Activated CD4-positive, alpha-beta T cell treated with anti-CD3 and anti-CD28 coated beads for 36 hours (primary cell): ENCODE data around the gene STARD9. TPM values are rescaled to one million over a fixed set of nuclear protein-coding genes. Genes with fewer than 3 reads are reported as not detected.

ENCODE experiments used
- ATAC-seq: fragments of 200-7000 bp; cut with Tn5 transposase; one replicate; pipeline ENCODE4 v1.10.0; 2021; ENCODE audit warnings: mild to moderate bottlenecking, moderate library complexity
- CTCF ChIA-PET: fragments of 350-600 bp; sonication (Branson Sonifier 250); formaldehyde crosslinking; loops from one replicate; lab custom pipeline; 2021; ENCODE audit warnings: antibody characterized with exemption; lab: Charles Lee
- POLR2A ChIA-PET: fragments of 350-600 bp; sonication (Branson Sonifier 250); formaldehyde crosslinking; loops from one replicate; lab custom pipeline; 2021; ENCODE audit warnings: antibody characterized with exemption, inconsistent platforms; lab: Charles Lee
- DNase-seq: peaks from one replicate; pipeline ENCODE4 v3.0.0-alpha.2; 2020
- H3K27ac Mint-ChIP-seq: one replicate; pipeline ENCODE4 v1.8.0; 2021; ENCODE audit warnings: mixed read lengths
- H3K27me3 Mint-ChIP-seq: one replicate; pipeline ENCODE4 v1.8.0; 2021; ENCODE audit warnings: mixed read lengths
- H3K36me3 Mint-ChIP-seq: one replicate; pipeline ENCODE4 v1.8.0; 2021; ENCODE audit warnings: low read depth, mixed read lengths
- H3K4me1 Mint-ChIP-seq: one replicate; pipeline ENCODE4 v1.8.0; 2021; ENCODE audit warnings: mixed read lengths
- H3K4me3 Mint-ChIP-seq: one replicate; pipeline ENCODE4 v1.8.0; 2021; ENCODE audit warnings: mild to moderate bottlenecking, moderate library complexity, mixed read lengths
- H3K9me3 Mint-ChIP-seq: one replicate; pipeline ENCODE4 v1.8.0; 2021; ENCODE audit warnings: low read depth, mixed read lengths
- intact Hi-C, 2 experiments: fragments of 100-400 bp; cut with DNase I in 1 of 2; cut with micrococcal nuclease in 1 of 2; formaldehyde crosslinking; loops; one replicate each; pipeline versions ENCODE4 v1.14.2 to v1.15.1; 2022 to 2024; cut with DNase I, micrococcal nuclease
- total RNA-seq, 2 experiments: library from RNA; stranded (reverse); gene quantifications; one replicate each; pipeline ENCODE4 v1.2.3, GENCODE V29; 2021

Gene STARD9
- total RNA-seq, 2 experiments from 2014 or later = 4.0 to 4.1 TPM

DNA sequence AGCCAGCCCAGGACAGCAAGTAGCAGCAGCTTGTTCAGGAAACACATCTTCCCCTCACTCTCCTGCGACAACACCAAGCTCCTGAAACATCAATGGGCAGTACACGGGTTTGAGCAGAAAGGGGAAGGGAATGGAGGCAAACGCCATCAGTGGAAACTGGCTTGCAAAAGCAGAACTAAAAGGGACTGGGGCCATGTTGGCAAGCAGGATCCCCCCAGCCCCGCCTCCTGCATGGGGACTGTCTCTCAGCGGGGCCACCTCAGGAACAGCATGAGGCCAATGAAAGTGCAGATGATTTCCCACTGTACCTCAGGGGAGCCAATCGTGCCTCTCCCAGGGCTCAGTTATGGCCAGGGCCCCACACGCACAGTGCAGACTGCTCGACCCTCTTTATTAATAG is 154.7 kb downstream of the STARD9 start:
- no peak overlapping the region for H3K4me3 Mint-ChIP-seq
- ChIA-PET POLR2A (no interaction called here), CTCF (no interaction called here)
- ATAC-seq (no peak), DNase-seq (no peak)
- H3K36me3 Mint-ChIP-seq = peaks cover 46% of the 10 kb centered on the region
- H3K9me3 Mint-ChIP-seq = no peaks in the 10 kb centered on the region
- intact Hi-C loops = no loop called here
- H3K4me1 Mint-ChIP-seq = peaks cover 3% of the 10 kb centered on the region
- H3K27me3 Mint-ChIP-seq = no peaks in the 10 kb centered on the region
- H3K27ac Mint-ChIP-seq = no peak overlapping the region

DNA sequence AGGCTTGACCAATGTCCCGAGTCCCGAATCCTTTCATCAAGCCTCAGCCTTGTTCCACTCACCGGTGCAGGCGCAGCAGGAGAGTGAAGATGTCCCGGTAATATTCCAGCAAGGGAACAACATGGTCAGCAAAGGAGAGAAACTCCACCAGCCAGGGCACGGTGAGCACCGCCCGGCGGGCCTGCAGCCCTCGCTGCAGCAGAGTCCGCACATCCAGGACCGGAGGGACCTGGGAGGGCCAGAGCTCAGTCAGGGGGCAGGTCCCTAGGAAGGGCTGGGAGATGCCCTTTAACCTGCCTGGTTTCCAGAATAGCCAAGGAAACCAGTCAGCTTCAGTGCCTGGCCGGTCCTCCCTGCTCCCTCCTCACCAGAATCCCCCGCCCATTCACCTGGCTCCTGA is 155.1 kb downstream of the STARD9 start:
- CTCF ChIA-PET = interaction anchor here (1.2 kb wide), 2 partner anchors 196 to 259 kb away, joined by 3 read pairs; no protein-coding TSS in a partner anchor
- DNase-seq (no peak), ATAC-seq (no peak)
- peaks cover 6% of the 10 kb centered on the region for H3K4me1 Mint-ChIP-seq
- intact Hi-C loops = no loop called here
- H3K36me3 Mint-ChIP-seq = peaks cover 42% of the 10 kb centered on the region
- no peaks in the 10 kb centered on the region for H3K9me3 Mint-ChIP-seq
- H3K4me3 Mint-ChIP-seq = no peak overlapping the region
- POLR2A ChIA-PET = no interaction called here
- no peak overlapping the region for H3K27ac Mint-ChIP-seq
- no peaks in the 10 kb centered on the region for H3K27me3 Mint-ChIP-seq

DNA sequence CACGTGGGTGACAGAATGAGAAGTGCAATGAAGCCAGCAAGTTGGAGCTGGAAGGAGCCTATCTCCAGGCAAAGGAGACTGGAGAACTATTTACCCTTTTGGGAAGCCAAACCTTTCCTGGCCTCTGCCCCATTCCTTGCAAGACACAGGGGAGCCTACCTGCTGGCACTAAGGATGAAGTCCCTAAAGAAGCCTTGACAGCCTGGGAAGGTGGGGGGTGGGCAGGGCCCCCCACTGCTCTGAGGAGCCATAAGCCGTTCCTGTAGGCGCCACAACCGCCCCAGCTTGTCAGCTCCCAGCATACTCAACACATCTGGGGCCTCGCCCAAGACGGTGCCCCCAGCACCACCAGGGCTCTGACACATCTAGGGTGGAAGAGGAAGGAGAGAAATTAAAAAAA is 156.1 kb downstream of the STARD9 start:
- Mint-ChIP-seq H3K27me3 (no peaks in the 10 kb centered on the region), H3K9me3 (no peaks in the 10 kb centered on the region), H3K36me3 (peaks cover 38% of the 10 kb centered on the region), H3K27ac (no peak overlapping the region), H3K4me3 (no peak overlapping the region), H3K4me1 (peaks cover 11% of the 10 kb centered on the region)
- ATAC-seq (no peak), DNase-seq (no peak)
- intact Hi-C loops = no loop called here
- ChIA-PET CTCF (interaction anchor here (1.2 kb wide), 2 partner anchors 195 to 260 kb away, joined by 3 read pairs; no protein-coding TSS in a partner anchor), POLR2A (no interaction called here)

DNA sequence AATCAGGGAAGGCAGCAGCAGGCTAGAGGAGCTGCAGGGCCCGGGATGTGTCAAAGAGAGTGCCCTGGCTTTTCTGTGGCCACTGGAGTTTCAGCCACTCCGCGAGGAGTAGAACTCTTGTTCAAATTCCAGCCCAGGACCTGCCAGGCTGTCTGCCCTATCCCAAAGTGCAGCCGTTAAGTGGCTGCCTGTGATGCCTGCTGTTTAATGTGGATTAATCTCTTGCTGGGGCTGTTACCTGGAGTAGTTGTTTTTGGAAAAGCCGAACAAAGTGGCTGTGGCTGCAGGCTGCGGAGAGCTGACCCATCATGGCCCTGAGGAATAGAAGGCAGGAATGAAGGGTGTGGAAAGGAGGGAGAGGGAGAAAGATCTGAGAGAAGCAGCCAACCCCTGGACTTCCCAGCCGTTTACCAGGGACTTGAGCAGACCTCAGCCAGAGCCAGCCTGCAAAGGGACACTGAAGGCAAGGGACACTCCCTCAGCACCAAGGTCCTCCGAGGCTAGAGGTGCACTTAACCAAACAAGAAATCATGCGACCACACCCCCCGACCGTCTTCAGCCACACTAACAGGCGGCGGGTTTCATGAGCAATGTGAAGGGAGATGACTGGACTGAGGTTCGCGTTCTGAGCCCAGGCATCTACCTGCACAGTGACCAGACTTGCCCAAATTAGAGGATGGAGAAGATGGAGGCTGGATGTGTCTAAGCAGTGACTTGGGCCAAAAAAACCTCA is 156.9 kb downstream of the STARD9 start:
- Mint-ChIP-seq H3K4me3 (no peak overlapping the region), H3K27ac (no peak overlapping the region), H3K27me3 (no peaks in the 10 kb centered on the region), H3K36me3 (peaks cover 33% of the 10 kb centered on the region), H3K4me1 (peaks cover 11% of the 10 kb centered on the region), H3K9me3 (no peaks in the 10 kb centered on the region)
- CTCF ChIA-PET = interaction anchor here (0.5 kb wide), 1 partner anchor 192 kb away, joined by 3 read pairs; no protein-coding TSS in a partner anchor
- DNase-seq (no peak), ATAC-seq (no peak)
- intact Hi-C loops = no loop called here
- POLR2A ChIA-PET = no interaction called here

DNA sequence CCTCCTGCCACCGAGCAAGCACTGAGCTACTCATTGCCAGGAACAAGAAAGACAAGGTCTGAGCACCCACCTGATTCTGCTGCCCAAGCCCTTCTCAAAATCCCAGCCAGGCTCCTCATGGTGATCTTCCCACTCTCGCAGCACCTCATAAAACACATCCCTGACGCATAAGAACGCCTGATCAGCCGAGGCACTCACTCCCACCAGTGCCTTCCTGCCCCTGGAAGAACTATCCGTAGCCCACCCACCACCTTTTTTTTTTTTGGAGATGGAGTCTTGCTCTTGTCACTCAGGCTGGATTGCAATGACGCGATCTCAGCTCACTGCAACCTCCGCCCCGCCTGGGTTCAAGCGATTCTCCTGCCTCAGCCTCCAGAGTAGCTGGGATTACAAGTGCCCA is 157.6 kb downstream of the STARD9 start:
- POLR2A ChIA-PET = no interaction called here
- no peak overlapping the region for H3K27ac Mint-ChIP-seq

DNA sequence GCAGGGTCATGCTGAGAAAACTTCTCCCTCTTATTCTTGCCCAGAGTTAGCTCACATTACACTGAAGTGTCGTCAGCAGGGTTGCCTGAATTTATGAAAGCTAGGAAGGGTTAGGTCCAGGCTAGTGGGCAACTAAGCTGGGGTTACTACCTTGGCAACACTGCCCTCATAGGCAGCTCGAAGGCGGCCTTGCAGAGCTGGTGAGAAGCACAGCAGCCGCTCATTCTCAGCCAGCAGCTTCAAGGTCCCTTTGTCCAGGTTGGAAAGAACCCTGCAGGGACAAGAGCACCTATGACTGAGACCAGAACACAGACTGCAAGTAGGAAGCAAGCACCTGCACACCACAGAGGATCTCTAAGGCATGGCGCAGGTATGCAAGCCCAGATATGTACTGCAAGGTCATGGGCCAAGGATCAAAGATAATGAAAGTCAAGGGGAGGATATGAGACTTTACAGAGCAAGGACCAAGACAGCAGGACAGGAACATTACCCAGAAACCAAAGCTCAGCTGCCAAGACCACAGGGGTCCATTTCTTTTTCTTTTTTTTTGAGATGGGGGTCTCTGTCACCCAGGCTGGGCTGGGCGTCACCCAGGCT is 158.8 kb downstream of the STARD9 start:
- no peak overlapping the region for H3K27ac Mint-ChIP-seq
- H3K4me3 Mint-ChIP-seq = no peak overlapping the region
- ChIA-PET CTCF (interaction anchor here (0.5 to 1.1 kb wide), 2 partner anchors 193 to 372 kb away, joined by 3 to 4 read pairs; partner anchors contain the start of gene UBR1), POLR2A (interaction anchor here (0.5 to 1.0 kb wide), 2 partner anchors 377 to 762 kb away, joined by 3 read pairs; partner anchors contain the start of gene EHD4)
- ATAC-seq (no peak), DNase-seq (no peak)
- peaks cover 16% of the 10 kb centered on the region for H3K4me1 Mint-ChIP-seq
- peaks cover 26% of the 10 kb centered on the region for H3K36me3 Mint-ChIP-seq
- H3K27me3 Mint-ChIP-seq = no peaks in the 10 kb centered on the region
- no peaks in the 10 kb centered on the region for H3K9me3 Mint-ChIP-seq
- intact Hi-C loops = no loop called here

More for the DNA sequence above, 157.6 kb downstream of the STARD9 start:
- Mint-ChIP-seq H3K36me3 (peaks cover 30% of the 10 kb centered on the region), H3K4me1 (peaks cover 16% of the 10 kb centered on the region), H3K4me3 (no peak overlapping the region), H3K9me3 (no peaks in the 10 kb centered on the region), H3K27me3 (no peaks in the 10 kb centered on the region)
- ATAC-seq (no peak), DNase-seq (no peak)
- CTCF ChIA-PET = no interaction called here
- intact Hi-C loops = no loop called here

DNA sequence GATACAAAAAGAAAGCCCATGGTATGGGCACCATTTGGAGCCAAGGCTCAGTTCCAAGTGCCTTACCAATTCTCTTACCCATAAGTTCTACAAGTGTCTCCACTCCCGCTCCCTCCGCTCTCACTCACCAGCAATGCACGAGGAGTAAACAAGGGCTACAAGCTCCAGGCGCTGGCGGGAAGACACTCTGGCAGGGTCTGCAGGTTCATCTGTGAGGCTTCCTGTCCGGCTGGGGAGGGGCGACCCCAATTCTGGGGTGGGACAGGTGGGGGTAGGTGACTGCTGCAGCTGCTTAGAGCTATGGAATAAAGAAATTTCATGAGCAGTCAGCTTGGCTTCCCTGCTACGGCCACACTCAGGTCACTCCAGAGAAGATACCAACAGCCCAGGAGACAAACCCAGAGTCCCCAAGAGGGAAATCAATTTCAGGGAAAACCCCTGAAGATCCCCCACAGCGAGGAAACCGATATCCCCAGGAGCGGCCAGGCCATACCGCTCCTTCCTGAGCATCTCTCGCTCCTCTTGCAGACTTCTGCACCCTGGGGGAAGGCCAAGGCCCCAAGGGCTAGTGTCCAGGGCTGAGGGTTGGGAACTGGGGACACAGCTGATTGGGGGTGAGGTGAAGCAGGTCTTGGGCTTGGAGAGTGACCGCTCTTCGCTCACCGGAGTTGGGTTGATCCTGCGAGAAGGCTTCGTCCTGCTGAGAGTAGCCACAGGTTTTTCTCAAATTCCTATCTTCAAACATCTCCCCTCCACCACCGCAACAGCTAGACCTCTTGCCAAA is 160.2 kb downstream of the STARD9 start:
- POLR2A ChIA-PET = interaction anchor here (1.0 kb wide), 1 partner anchor 763 kb away, joined by 3 read pairs; the partner anchor contains the start of gene EHD4
- peaks cover 16% of the 10 kb centered on the region for H3K4me1 Mint-ChIP-seq
- intact Hi-C loops = loop anchor here (2.0 to 5.0 kb wide), 3 partner anchors 158 to 449 kb away; partner anchors contain the start of genes CCNDBP1 (in 1 of the 2), STARD9 (in 1 of the 2) and ZNF106 (in 1 of the 2)
- peak overlapping the region; percentile 76 for H3K4me3 Mint-ChIP-seq
- peaks cover 19% of the 10 kb centered on the region for H3K36me3 Mint-ChIP-seq
- H3K27me3 Mint-ChIP-seq = no peaks in the 10 kb centered on the region
- H3K9me3 Mint-ChIP-seq = no peaks in the 10 kb centered on the region
- ATAC-seq (no peak), DNase-seq (no peak)
- peak overlapping the region; percentile 52 for H3K27ac Mint-ChIP-seq
- CTCF ChIA-PET = interaction anchor here (0.6 to 1.1 kb wide), 4 partner anchors 35 to 191 kb away, joined by 3 to 4 read pairs (median 3); no protein-coding TSS in a partner anchor

DNA sequence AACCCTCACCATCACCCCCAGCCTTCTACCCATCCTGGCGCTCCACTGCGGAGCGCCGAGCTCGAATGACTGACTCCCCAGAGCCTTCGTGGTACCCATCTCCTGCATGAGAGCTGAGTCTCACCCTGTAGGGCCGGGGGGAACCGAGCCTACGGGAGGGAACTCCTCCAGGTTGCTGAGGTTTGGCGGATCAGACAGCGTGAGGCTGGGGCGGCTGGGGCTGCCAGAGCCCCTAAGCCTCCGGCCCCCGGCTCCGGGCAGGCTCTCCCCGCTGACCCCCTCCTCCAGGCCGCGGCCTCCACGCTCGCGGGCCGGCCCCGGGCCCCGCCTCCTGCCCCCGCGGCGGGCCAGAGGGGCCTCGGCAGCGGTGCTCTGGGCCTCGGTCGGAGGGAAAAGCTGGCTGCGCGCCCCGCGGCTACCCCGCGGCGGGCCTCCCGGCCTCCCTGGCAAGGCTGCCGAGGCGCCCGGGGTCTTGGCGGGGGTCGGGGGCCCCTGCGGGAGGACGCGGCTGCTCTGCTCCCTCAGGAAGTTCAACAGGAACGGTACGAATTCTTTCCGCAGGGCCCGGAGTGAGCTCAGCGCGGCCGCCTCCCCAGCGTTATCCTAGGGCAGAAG is 160.9 kb downstream of the STARD9 start:
- peaks cover 19% of the 10 kb centered on the region for H3K36me3 Mint-ChIP-seq
- no peaks in the 10 kb centered on the region for H3K27me3 Mint-ChIP-seq
- ChIA-PET CTCF (interaction anchor here (0.6 kb wide), 2 partner anchors 35 to 39 kb away, joined by 3 read pairs; no protein-coding TSS in a partner anchor), POLR2A (interaction anchor here (0.6 kb wide), 1 partner anchor 181 kb away, joined by 3 read pairs; no protein-coding TSS in a partner anchor)
- peak; percentile 36 for DNase-seq
- peak; percentile 24 for ATAC-seq
- H3K4me1 Mint-ChIP-seq = peaks cover 16% of the 10 kb centered on the region
- peak overlapping the region; percentile 76 for H3K4me3 Mint-ChIP-seq
- no peaks in the 10 kb centered on the region for H3K9me3 Mint-ChIP-seq
- peak overlapping the region; percentile 52 for H3K27ac Mint-ChIP-seq
- intact Hi-C loops = loop anchor here (2.0 to 5.0 kb wide), 3 partner anchors 159 to 449 kb away; partner anchors contain the start of genes CCNDBP1 (in 1 of the 2), STARD9 (in 1 of the 2) and ZNF106 (in 1 of the 2)

DNA sequence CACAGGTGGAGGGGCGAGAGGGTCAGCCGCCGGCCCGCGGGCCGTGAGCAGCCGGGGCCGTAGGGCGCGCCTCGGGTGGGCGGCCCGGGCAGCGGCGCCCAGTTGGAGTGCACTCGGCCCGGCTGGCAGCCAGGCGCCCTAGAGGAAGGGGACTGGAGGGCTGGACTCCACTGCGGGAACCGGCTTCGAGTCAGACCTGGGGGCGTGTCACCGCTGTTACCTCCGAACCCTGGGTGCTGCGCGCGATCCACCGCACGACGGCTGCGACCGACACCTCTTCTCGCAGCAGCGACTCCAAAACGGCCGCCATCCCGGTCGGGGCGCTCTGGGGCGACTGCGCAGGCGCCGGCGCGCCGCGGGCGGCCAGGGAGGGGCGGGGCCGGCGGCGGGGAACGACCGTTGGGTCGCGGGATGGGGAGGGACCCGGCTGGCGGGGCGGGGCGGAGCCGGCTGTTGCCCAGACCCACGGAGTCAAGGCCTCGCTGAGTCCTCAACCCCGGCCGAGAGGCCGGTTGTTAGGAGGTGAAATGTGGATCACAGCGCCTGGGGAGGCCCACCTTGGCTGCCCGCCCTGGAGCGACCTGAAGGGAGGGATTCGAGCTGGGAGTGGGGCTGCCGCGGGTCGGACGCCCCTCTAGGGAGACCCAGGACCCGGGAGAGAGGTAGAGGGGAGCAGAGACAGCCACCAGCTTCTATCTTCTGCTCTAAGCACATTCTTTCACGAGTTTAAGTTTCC is 161.6 kb downstream of the STARD9 start, which contains the start of gene CDAN1:
TSS of gene CDAN1 (minus strand) at position 336 of the 736 bp plus-strand sequence. CDS start at position 310, 26 bp downstream.
- DNase-seq = peak; percentile 96
- intact Hi-C loops = loop anchor here (1.0 to 5.0 kb wide), 8 partner anchors 160 to 464 kb away; partner anchors contain the start of genes STARD9 (in 2 of the 2), CCNDBP1 (in 1 of the 2), GANC (in 1 of the 2) and TMEM87A (in 1 of the 2)
- Mint-ChIP-seq H3K9me3 (no peaks in the 10 kb centered on the region), H3K4me3 (peak within 1 kb of the TSS; percentile 76), H3K27ac (peak within 1 kb of the TSS; percentile 61), H3K27me3 (no peaks in the 10 kb centered on the region), H3K4me1 (peaks cover 16% of the 10 kb centered on the region), H3K36me3 (peaks cover 15% of the 10 kb centered on the region)
- ATAC-seq = peak; percentile 94
- ChIA-PET POLR2A (interaction anchor here (0.6 kb wide), 1 partner anchor 180 kb away, joined by 3 read pairs; no protein-coding TSS in a partner anchor), CTCF (interaction anchor here (0.8 to 0.9 kb wide), 2 partner anchors 140 to 191 kb away, joined by 3 read pairs; no protein-coding TSS in a partner anchor)
